ENCODE data around the gene TOMM40.

Gene TOMM40

DNA sequence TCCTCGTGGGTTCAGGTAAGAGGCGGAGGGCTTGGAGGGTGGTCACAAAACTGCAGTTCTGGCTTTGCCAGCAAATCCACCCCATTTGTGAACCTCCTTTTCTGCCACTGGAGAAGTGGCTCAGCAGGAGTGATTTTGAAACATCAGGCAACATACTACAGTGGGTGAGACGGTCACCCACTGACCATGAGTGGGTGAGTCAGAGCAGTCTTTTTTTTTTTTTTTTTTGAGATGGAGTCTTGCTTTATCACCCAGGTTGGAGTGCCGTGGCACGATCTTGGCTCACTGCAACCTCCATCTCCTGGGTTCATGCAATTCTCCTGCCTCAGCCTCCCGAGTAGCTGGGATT is 3.0 kb downstream of the TOMM40 start:
- ChIA-PET POLR2A (ENCODE audit: low non-redundant PET) (no interaction called here), CTCF (no interaction called here)
- no peak for DNase-seq (ENCODE audit: low spot score)
- no peak for TF ChIP-seq CTCF (conservative IDR thresholded peaks at IDR 0.05; ENCODE audit: low read depth)
- H3K27ac ChIP-seq: peak overlapping the region; percentile 93

- no peak for DNase-seq (ENCODE audit: low spot score)
- POLR2A ChIA-PET (ENCODE audit: low non-redundant PET): no interaction called here
- CTCF ChIA-PET: interaction anchor here (0.6 to 2.1 kb wide), 2 partner anchors 9 to 16 kb away, joined by 5 to 7 read pairs; no protein-coding TSS in a partner anchor
- no peak for TF ChIP-seq CTCF (conservative IDR thresholded peaks at IDR 0.05; ENCODE audit: low read depth)
- peak overlapping the region; percentile 5 for H3K27ac ChIP-seq
Measured at GRCh38 chr19:44894946-44895345, 3.9 kb downstream of the TOMM40 start.

DNA sequence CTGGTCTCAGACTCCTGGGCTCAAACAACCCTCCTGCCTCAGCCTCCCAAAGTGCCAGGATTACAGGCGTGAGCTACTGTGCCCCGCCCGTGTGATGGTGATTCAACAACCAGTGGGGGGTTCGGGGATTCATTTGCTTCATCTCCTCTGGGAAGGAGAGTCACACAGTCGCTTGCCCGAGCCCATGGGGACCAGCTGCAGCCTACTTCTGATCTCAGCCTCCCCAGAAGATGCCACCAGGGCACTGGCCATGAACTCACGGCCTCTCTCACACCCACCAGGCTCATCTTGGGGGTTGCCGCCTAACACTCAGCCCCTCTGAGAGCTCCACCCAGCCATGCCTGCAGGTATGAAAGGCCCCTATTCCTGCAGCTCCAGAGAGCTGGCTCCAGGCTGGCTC is 6.8 kb downstream of the TOMM40 start:
- peak overlapping the region; percentile 5 for H3K27ac ChIP-seq
- ChIA-PET POLR2A (ENCODE audit: low non-redundant PET) (no interaction called here), CTCF (interaction anchor here (1.4 kb wide), 1 partner anchor 54 kb away, joined by 8 read pairs; no protein-coding TSS in a partner anchor)
- TF ChIP-seq CTCF (conservative IDR thresholded peaks at IDR 0.05; ENCODE audit: low read depth): no peak
- DNase-seq (ENCODE audit: low spot score): no peak

- no peak for DNase-seq (ENCODE audit: low spot score)
- H3K27ac ChIP-seq: peak overlapping the region; percentile 42
- CTCF ChIA-PET: no interaction called here
- POLR2A ChIA-PET (ENCODE audit: low non-redundant PET): no interaction called here
- TF ChIP-seq CTCF (conservative IDR thresholded peaks at IDR 0.05; ENCODE audit: low read depth): no peak
Measured at GRCh38 chr19:44900328-44901244, 9.5 kb downstream of the TOMM40 start.

GRCh38 chr19:44903216-44903601 is 12.2 kb downstream of the TOMM40 start:
- H3K27ac ChIP-seq: peak overlapping the region; percentile 42
- no peak for TF ChIP-seq CTCF (conservative IDR thresholded peaks at IDR 0.05; ENCODE audit: low read depth)
- DNase-seq (ENCODE audit: low spot score): no peak
- POLR2A ChIA-PET (ENCODE audit: low non-redundant PET): interaction anchor here (0.5 kb wide), 1 partner anchor 49 kb away, joined by 4 read pairs; no protein-coding TSS in a partner anchor
- CTCF ChIA-PET: interaction anchor here (0.5 to 2.0 kb wide), 14 partner anchors 8 to 381 kb away, joined by 3 to 10 read pairs (median 4); no protein-coding TSS in a partner anchor

DNA sequence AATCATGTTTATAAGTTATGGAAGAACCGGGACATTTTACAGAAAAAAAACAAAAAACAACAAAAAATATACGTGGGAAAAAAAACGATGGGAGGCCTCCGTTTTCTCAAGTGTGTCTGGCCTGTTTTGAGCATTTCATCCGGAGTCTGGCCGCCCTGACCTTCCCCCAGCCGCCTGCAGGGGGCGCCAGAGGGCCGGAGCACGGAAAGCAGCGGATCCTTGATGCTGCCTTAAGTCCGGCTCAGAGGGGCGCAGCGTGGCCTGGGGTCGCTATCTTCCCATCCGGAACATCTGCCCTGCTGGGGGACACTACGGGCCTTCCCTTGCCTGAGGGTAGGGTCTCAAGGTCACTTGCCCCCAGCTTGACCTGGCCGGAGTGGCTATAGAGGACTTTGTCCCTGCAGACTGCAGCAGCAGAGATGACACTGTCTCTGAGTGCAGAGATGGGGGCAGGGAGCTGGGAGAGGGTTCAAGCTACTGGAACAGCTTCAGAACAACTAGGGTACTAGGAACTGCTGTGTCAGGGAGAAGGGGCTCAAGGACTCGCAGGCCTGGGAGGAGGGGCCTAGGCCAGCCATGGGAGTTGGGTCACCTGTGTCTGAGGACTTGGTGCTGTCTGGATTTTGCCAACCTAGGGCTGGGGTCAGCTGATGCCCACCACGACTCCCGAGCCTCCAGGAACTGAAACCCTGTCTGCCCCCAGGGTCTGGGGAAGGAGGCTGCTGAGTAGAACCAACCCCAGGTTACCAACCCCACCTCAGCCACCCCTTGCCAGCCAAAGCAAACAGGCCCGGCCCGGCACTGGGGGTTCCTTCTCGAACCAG is 12.8 kb downstream of the TOMM40 start:
- TF ChIP-seq CTCF (conservative IDR thresholded peaks at IDR 0.05; ENCODE audit: low read depth): peak; percentile 97
- CTCF ChIA-PET: interaction anchor here (0.6 to 2.0 kb wide), 15 partner anchors 8 to 381 kb away, joined by 3 to 10 read pairs (median 4); no protein-coding TSS in a partner anchor
- POLR2A ChIA-PET (ENCODE audit: low non-redundant PET): interaction anchor here (0.5 kb wide), 1 partner anchor 49 kb away, joined by 4 read pairs; no protein-coding TSS in a partner anchor
- peak overlapping the region; percentile 42 for H3K27ac ChIP-seq
- peak; percentile 45 for DNase-seq (ENCODE audit: low spot score)
